Nephron (organoid): ENCODE data around the gene SIK3.

Experiments
- H3K27ac Mint-ChIP-seq, 3 experiments: 2 replicates each; pipeline ENCODE4 v1.8.0; 2020; ENCODE audit warnings: mixed read lengths in 3 of 3, mild to moderate bottlenecking in 2 of 3, moderate library complexity in 1 of 3
- H3K27me3 Mint-ChIP-seq: 2 replicates; pipeline ENCODE4 v1.8.0; 2021; ENCODE audit warnings: low read depth, mild to moderate bottlenecking, moderate library complexity, mixed read lengths
- H3K36me3 Mint-ChIP-seq: 2 replicates; pipeline ENCODE4 v1.8.0; 2020; ENCODE audit warnings: low read depth, mixed read lengths
- H3K4me1 Mint-ChIP-seq: 2 replicates; pipeline ENCODE4 v1.8.0; 2020; ENCODE audit warnings: mixed read lengths
- H3K4me3 Mint-ChIP-seq, 3 experiments: 2 replicates each; pipeline ENCODE4 v1.8.0; 2020; ENCODE audit warnings: mild to moderate bottlenecking in 3 of 3, mixed read lengths in 3 of 3, moderate library complexity in 2 of 3
- H3K9me3 Mint-ChIP-seq: 2 replicates; pipeline ENCODE4 v1.8.0; 2020; ENCODE audit warnings: mixed read lengths
- TF ChIP-seq, protein P1 (sequence below), 3 experiments: fragments of 200-600 bp; sonication (generic); IDR thresholded peaks; one replicate each; pipeline ENCODE4 v1.5.0; 2021; ENCODE audit warnings: antibody characterized with exemption in 3 of 3; ENCODE audit not compliant: unreplicated experiment in 3 of 3

Gene SIK3

DNA sequence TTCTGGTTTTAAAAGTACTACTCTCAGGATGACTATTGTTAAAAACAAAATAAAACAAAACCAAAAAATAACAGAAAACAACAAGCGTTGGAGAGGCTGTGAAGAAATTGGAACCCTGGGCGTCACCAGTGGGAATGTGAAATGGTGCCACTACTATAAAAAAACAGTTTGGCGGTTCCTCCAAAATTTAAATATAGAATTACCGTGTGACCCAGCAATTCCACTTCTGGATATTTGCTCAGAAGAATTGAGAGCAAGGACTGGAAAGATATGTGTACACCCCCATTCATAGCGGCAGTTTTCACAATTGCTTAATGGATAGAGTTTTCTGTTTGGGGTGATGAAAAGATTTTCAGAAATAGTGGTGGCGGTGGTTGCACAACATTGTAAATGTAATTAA lies 283.7 kb downstream of the SIK3 start:
- Mint-ChIP-seq H3K4me1 (no peaks in the 10 kb centered on the region), H3K27me3 (no peaks in the 10 kb centered on the region), H3K9me3 (no peaks in the 10 kb centered on the region), H3K4me3 (no peak overlapping the region), H3K36me3 (no peaks in the 10 kb centered on the region), H3K27ac (no peak overlapping the region)
- TF ChIP-seq, protein P1, sequence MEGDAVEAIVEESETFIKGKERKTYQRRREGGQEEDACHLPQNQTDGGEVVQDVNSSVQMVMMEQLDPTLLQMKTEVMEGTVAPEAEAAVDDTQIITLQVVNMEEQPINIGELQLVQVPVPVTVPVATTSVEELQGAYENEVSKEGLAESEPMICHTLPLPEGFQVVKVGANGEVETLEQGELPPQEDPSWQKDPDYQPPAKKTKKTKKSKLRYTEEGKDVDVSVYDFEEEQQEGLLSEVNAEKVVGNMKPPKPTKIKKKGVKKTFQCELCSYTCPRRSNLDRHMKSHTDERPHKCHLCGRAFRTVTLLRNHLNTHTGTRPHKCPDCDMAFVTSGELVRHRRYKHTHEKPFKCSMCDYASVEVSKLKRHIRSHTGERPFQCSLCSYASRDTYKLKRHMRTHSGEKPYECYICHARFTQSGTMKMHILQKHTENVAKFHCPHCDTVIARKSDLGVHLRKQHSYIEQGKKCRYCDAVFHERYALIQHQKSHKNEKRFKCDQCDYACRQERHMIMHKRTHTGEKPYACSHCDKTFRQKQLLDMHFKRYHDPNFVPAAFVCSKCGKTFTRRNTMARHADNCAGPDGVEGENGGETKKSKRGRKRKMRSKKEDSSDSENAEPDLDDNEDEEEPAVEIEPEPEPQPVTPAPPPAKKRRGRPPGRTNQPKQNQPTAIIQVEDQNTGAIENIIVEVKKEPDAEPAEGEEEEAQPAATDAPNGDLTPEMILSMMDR (IDR thresholded peaks at IDR 0.05; ENCODE audit: unreplicated experiment in 3 of 3) = no peak

DNA sequence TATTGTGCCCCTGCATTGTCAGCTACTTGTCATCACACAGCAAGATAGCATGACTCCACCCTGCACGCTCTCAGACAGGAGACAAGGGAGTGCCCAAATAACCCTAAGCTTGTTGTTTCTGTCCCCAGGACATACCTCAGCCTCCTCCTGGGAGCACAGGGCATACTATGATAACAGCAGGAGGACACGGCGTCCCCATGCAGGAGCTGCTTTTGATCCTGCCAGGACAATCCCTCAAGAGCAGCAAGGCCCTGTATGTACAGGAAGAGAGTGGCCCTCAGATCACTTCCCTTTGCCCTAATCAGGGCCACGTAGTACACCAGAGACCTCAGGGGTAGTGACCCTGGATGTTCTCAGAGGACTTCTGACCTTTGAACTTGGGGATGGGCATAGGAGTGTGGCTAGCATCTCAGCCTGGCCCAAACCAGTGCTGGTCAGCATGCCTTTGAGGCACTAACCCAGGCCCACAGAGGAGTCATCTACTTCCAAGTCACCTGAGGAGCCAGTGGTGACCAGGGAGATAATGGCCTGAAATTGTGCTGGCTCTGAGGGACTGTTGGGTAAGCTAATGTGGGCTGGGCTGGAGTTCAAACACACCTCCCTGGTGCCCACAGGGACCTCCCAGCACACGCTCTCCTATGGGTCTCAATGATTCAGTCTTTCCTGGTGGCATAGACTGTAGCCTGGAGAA lies 284.3 kb downstream of the SIK3 start:
- Mint-ChIP-seq H3K4me3 (no peak overlapping the region), H3K27ac (no peak overlapping the region), H3K27me3 (no peaks in the 10 kb centered on the region), H3K36me3 (no peaks in the 10 kb centered on the region), H3K9me3 (no peaks in the 10 kb centered on the region), H3K4me1 (no peaks in the 10 kb centered on the region)
- TF ChIP-seq, protein P1 (IDR thresholded peaks at IDR 0.05; ENCODE audit: unreplicated experiment in 3 of 3) = no peak

DNA sequence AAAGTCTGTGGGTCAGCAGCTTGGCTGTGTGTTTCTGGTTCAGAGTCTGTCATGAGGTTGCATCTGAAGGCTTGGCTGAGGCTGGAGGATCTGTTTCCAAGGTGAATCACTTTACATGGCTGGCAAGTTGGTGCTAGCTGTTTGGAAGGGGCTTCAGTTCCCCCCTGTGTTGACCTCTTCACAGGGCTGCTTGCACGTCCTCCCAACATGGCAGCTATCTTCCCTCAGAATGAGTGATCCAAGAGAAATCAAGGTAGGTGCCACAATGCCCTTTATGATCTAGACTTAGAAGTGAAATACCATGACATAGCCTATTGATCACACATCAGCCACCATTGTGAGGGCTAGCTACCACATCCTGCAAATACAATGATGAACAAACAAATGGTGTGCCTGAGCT lies 285.1 kb downstream of the SIK3 start:
- H3K27me3 Mint-ChIP-seq = no peaks in the 10 kb centered on the region
- H3K27ac Mint-ChIP-seq = no peak overlapping the region
- H3K4me1 Mint-ChIP-seq = no peaks in the 10 kb centered on the region
- H3K36me3 Mint-ChIP-seq = no peaks in the 10 kb centered on the region
- TF ChIP-seq, protein P1 (IDR thresholded peaks at IDR 0.05; ENCODE audit: unreplicated experiment in 3 of 3) = no peak
- no peak overlapping the region for H3K4me3 Mint-ChIP-seq
- no peaks in the 10 kb centered on the region for H3K9me3 Mint-ChIP-seq

DNA sequence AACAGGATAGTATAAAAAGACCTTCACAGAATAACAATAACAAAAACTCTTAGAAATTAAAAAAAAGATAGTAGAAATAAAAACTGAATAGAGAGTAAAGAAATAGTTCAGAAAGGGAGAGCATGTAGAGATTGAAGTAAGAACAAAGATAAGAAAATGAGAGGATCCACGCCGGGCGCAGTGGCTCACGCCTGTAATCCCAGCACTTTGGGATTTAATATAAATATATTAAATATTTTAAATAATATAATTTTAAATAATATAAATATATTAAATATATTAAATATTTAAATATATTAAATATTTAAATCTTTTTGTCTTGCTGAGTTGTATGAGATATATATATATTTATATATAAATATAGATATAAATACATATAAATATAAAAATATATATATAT lies 286.1 kb downstream of the SIK3 start:
- Mint-ChIP-seq H3K36me3 (no peaks in the 10 kb centered on the region), H3K27me3 (no peaks in the 10 kb centered on the region), H3K4me1 (no peaks in the 10 kb centered on the region), H3K27ac (no peak overlapping the region), H3K4me3 (no peak overlapping the region), H3K9me3 (no peaks in the 10 kb centered on the region)
- TF ChIP-seq, protein P1 (IDR thresholded peaks at IDR 0.05; ENCODE audit: unreplicated experiment in 3 of 3) = no peak

DNA sequence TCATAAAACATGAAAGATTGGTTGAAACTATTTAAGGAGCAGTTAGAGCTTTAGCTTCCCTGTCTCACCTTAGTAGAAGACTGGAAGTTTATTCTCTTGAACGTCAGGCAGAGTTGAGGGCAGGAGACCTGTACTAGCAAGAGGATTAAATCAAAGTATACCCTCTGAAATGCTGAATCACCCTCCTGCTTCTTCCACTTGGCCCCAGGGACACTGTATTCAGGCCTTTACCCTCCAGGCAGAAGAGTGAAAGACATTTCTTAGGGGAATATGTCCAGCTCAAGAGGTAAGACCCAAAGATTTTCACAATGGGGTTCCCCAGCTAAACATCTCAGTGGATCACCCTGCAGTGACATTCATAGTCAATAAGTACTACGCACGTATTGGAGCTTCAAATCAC lies 287.0 kb downstream of the SIK3 start:
- peaks cover 4% of the 10 kb centered on the region for H3K27me3 Mint-ChIP-seq
- H3K4me3 Mint-ChIP-seq = no peak overlapping the region
- no peaks in the 10 kb centered on the region for H3K4me1 Mint-ChIP-seq
- H3K9me3 Mint-ChIP-seq = no peaks in the 10 kb centered on the region
- no peak overlapping the region for H3K27ac Mint-ChIP-seq
- H3K36me3 Mint-ChIP-seq = no peaks in the 10 kb centered on the region
- TF ChIP-seq, protein P1 (IDR thresholded peaks at IDR 0.05; ENCODE audit: unreplicated experiment in 3 of 3) = no peak
